ENCODE data around the gene ZIC2. TPM values are rescaled to one million over a fixed set of nuclear protein-coding genes. Genes with fewer than 3 reads are reported as not detected.
"Not testable (repeated sequence)": the region's sequence is repeated elsewhere in the genome, so short reads cannot be mapped to it uniquely, and the experiment has no call there.

Gene ZIC2
- total RNA-seq, 2 donors from 2014 or later, result 0.11 to 0.82 TPM

DNA sequence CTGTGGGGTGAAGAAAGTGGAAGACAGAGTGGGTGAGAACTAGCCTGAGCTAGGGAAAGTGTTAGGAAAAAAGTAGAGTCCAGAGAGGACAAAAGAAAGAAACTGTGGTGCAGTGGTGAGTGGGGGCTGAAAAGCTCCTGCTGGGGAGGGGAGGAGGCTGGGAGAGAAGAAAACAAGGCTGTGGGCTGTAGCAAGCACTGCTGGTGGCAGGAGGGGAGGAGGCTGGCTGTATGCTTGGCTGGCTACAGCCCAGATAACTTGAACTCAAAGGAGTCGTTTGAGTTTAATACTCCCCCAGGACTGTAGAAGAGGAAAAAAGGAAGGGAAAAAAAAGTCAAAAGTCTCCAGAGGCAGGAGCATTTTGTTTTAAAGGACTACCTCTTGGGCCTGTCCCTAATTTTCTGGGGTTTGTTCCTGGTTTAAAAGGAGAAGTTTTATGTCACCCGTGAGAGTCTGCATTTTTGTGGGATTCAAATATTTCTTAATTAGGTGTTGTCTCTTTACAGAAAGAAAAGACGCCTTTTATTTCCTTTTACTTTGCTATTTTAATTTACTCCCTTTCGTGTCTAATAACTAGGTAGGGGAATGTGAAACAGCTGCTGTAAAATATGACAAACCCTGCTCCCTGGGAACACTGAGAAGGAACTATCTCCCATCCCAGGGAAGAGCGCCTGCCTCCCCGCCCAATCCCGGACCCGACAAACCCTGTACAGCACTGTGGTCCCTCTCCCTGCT is 31.7 kb upstream of the ZIC2 start:
- Histone ChIP-seq H3K4me3 (no peak overlapping the region), H3K9me3 (no peaks in the 10 kb centered on the region), H3K9ac (ENCODE audit: low read depth in 2 of 2, low read length in 2 of 2) (no peak overlapping the region), H3K27ac (no peak overlapping the region), H3K4me1 (no peaks in the 10 kb centered on the region), H3K36me3 (no peaks in the 10 kb centered on the region), H3K27me3 (peaks cover 14% of the 10 kb centered on the region)
- DNase-seq, result no peak
- intact Hi-C loops (cut with DNase I), result no loop called here
- TF ChIP-seq, protein P1, sequence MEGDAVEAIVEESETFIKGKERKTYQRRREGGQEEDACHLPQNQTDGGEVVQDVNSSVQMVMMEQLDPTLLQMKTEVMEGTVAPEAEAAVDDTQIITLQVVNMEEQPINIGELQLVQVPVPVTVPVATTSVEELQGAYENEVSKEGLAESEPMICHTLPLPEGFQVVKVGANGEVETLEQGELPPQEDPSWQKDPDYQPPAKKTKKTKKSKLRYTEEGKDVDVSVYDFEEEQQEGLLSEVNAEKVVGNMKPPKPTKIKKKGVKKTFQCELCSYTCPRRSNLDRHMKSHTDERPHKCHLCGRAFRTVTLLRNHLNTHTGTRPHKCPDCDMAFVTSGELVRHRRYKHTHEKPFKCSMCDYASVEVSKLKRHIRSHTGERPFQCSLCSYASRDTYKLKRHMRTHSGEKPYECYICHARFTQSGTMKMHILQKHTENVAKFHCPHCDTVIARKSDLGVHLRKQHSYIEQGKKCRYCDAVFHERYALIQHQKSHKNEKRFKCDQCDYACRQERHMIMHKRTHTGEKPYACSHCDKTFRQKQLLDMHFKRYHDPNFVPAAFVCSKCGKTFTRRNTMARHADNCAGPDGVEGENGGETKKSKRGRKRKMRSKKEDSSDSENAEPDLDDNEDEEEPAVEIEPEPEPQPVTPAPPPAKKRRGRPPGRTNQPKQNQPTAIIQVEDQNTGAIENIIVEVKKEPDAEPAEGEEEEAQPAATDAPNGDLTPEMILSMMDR (IDR thresholded peaks at IDR 0.05), result no peak

DNA sequence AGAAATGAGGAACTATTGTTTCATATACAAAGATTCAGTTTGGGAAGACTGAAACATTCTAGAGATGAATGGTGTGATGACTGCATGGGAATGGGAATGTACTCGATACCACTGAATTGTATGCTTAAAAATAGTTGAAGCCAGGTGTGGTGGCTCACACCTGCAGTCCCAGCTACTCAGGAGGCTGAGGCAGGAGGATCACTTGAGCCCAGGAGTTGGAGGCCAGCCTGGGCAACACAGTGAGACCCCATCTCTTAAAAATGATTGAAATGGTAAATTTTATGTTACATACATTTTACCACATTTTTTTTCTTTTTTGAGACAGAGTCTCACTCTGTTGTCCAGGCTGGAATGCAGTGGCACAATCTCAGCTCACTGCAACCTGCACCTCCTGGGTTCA is 29.9 kb upstream of the ZIC2 start:
- H3K27me3 ChIP-seq, result peaks cover 32% of the 10 kb centered on the region
- H3K36me3 ChIP-seq; H3K27ac ChIP-seq; H3K4me1 ChIP-seq; H3K9ac ChIP-seq (ENCODE audit: low read depth in 2 of 2, low read length in 2 of 2); H3K9me3 ChIP-seq; DNase-seq; intact Hi-C loops (cut with DNase I); H3K4me3 ChIP-seq: not testable (repeated sequence)

- TF ChIP-seq, protein P1 (IDR thresholded peaks at IDR 0.05), result no peak
- Histone ChIP-seq H3K27me3 (peaks cover 48% of the 10 kb centered on the region), H3K4me1 (peaks cover 13% of the 10 kb centered on the region), H3K9me3 (no peaks in the 10 kb centered on the region), H3K36me3 (no peaks in the 10 kb centered on the region), H3K9ac (ENCODE audit: low read depth in 2 of 2, low read length in 2 of 2) (no peak overlapping the region), H3K27ac (no peak overlapping the region), H3K4me3 (no peak overlapping the region)
- intact Hi-C loops (cut with DNase I), result no loop called here
- DNase-seq, result no peak
Observed at GRCh38 chr13:99953138-99953755, 28.3 kb upstream of the ZIC2 start.

DNA sequence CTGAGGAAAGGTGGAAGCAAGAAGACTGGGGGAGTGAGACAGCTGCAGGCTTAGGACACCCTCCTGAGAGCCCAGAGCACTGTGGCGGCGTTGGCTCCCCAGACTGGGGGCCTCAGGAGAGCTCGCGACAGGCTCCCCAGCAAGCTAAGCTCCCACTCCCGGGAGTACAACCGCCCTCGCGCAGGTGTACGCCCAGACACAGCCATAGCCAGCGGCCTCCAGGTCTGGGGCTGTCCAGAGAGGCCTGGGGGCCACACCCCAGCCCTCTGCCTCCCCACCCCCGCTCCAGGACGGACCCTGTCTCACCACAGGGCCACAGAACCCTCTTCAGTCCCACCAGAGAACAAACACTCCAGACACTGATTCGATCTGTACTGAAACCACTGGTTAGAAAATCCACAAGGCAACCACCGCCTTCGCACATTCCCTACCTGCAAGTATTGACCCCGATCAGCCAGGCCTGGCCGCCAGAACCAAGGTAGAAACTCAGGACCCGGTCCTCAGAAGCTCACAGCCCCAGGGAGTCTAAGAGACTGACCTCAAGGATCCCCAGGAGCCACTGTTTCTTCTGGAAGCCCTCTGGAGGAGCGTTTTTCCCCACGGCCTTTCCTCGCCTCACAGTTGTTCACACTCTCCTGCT is 26.4 kb upstream of the ZIC2 start:
- Histone ChIP-seq H3K36me3 (no peaks in the 10 kb centered on the region), H3K9me3 (no peaks in the 10 kb centered on the region), H3K27me3 (peaks cover 67% of the 10 kb centered on the region), H3K9ac (ENCODE audit: low read depth in 2 of 2, low read length in 2 of 2) (no peak overlapping the region), H3K27ac (no peak overlapping the region), H3K4me1 (peaks cover 22% of the 10 kb centered on the region), H3K4me3 (no peak overlapping the region)
- intact Hi-C loops (cut with DNase I), result no loop called here
- TF ChIP-seq, protein P1 (IDR thresholded peaks at IDR 0.05), result no peak
- no peak for DNase-seq

- H3K9ac ChIP-seq (ENCODE audit: low read depth in 2 of 2, low read length in 2 of 2), result no peak overlapping the region
- intact Hi-C loops (cut with DNase I), result no loop called here
Observed at GRCh38 chr13:99955747-99956472, 25.7 kb upstream of the ZIC2 start.

More at GRCh38 chr13:99955747-99956472, 25.7 kb upstream of the ZIC2 start:
- Histone ChIP-seq H3K27ac (no peak overlapping the region), H3K27me3 (peaks cover 74% of the 10 kb centered on the region), H3K4me1 (peaks cover 23% of the 10 kb centered on the region), H3K9me3 (no peaks in the 10 kb centered on the region), H3K4me3 (no peak overlapping the region), H3K36me3 (no peaks in the 10 kb centered on the region)
- TF ChIP-seq, protein P1 (IDR thresholded peaks at IDR 0.05), result no peak
- DNase-seq, result no peak

All from colonic mucosa (tissue), 4 donors.